Small intestine (tissue), 7 donors: ENCODE data around the gene SUN5. TPM values are rescaled to one million over a fixed set of nuclear protein-coding genes. Genes with fewer than 3 reads are reported as not detected.

ENCODE experiments used
- DNase-seq, 2 donors: peaks; one replicate each; pipeline versions ENCODE4 v3.0.0 to v3.0.0-alpha.2; 2013
- FAIRE-seq: peaks from 2 replicates; lab custom pipeline; 2012; peaks lifted over from hg19 to GRCh38; lab: Jason Lieb, UNC
- H3K27ac ChIP-seq, 3 donors: one replicate each; pipeline ENCODE4 v1.5.1; 2013; ENCODE audit warnings: low read length in 2 of 3, mild to moderate bottlenecking in 2 of 3, control low read depth in 1 of 3, inconsistent platforms in 1 of 3, low read depth in 1 of 3, moderate library complexity in 1 of 3
- H3K27me3 ChIP-seq, 3 donors: one replicate each; pipeline ENCODE4 v1.6.1; 2013; ENCODE audit warnings: low read length in 3 of 3, inconsistent platforms in 1 of 3; ENCODE audit not compliant: control insufficient read depth in 3 of 3, insufficient read depth in 3 of 3
- H3K36me3 ChIP-seq, 3 donors: one replicate each; pipeline ENCODE4 v1.6.1; 2013; ENCODE audit warnings: low read length in 3 of 3, inconsistent platforms in 1 of 3, low read depth in 1 of 3, mild to moderate bottlenecking in 1 of 3, moderate library complexity in 1 of 3; ENCODE audit not compliant: control insufficient read depth in 3 of 3, insufficient read depth in 2 of 3
- H3K4me1 ChIP-seq, 3 donors: one replicate each; pipeline ENCODE4 v1.6.1; 2013; ENCODE audit warnings: low read length in 2 of 3, inconsistent platforms in 1 of 3, low read depth in 1 of 3, mild to moderate bottlenecking in 1 of 3, moderate library complexity in 1 of 3; ENCODE audit not compliant: control insufficient read depth in 3 of 3, insufficient read depth in 2 of 3
- H3K4me3 ChIP-seq, 3 donors: one replicate each; pipeline ENCODE4 v1.5.1; 2013; ENCODE audit warnings: low read length in 3 of 3, control low read depth in 1 of 3, inconsistent platforms in 1 of 3, low read depth in 1 of 3, mild to moderate bottlenecking in 1 of 3, moderate library complexity in 1 of 3
- H3K9me3 ChIP-seq, 2 donors: one replicate each; pipeline ENCODE4 v1.6.1; 2013; ENCODE audit warnings: low read depth in 1 of 2, low read length in 1 of 2; ENCODE audit not compliant: control insufficient read depth in 2 of 2, insufficient read depth in 1 of 2
- WGBS, 3 donors: extraction: QIAGEN DNeasy Blood & Tissue Kit; methylation state at CpG; one replicate each; pipeline ENCODE4 v1.1.7; 2013; 5-methylcytosine and 5-hydroxymethylcytosine counted together
- polyA plus RNA-seq, 4 donors: library from polyadenylated mRNA; stranded (reverse) in 3 of 4; unstranded in 1 of 4; fragments of 200-250 nt in 3 of 4; fragments of 120-200 nt in 1 of 4; gene quantifications; one replicate each; pipeline versions ENCODE4 v1.2.1 to v1.2.3, GENCODE V29; 2013
- donor health status: healthy with polysubstance abuse.
- donor health status: control.
- donor health status: control.
- donor health status: Bipolar disorder and iron deficiency.
- donor health status: healthy.

SUN5 gene
- polyA plus RNA-seq, 4 donors, result not detected

DNA sequence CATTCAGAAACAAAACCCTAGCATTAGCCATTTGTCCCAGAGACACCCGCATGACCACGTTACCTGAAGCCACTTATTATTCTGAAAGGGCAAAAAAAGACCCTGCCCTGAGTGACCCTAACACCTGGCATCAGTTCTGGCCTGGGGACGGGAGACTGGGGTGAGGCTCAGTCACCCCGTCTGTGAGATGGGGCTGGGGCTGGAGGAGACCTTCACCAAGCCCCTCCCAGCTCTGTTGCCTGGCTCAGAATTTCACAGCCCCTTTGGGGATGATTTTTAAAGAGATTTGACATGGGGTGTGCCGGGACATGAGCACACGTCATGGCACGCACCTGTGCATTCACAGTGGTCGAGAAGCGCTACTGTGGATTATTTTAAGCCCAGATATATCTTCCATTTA lies 25.8 kb upstream of the SUN5 start:
- 68 to 84% (median 83%) methylated on average over 9 of the region's 9 CpGs for WGBS, 3 donors
- FAIRE-seq (no peak), DNase-seq (no peak)
- Histone ChIP-seq H3K4me1 (no peaks in the 10 kb centered on the region), H3K27me3 (no peaks in the 10 kb centered on the region), H3K9me3 (no peaks in the 10 kb centered on the region), H3K27ac (no peak overlapping the region), H3K36me3 (no peaks in the 10 kb centered on the region), H3K4me3 (no peak overlapping the region)

DNA sequence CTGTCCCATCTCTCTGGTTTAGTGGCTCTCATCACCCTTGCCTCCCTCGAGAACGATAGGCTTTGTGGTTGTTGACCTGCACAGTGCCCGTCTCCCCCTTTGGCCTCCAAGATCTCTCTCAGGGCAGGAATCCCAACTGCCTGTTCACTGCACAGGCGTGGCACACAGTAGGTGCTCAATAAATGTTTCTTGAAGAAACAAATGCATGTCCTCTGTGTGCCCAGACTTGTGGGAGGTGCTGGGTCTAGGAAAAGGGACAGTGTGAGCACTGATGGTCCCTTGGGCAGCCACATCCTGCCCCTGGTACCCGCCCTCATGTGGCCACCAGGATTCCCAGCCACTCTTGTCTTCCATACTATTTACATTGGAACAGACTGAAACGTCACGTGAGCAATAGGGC lies 24.6 kb upstream of the SUN5 start:
- DNase-seq, result no peak
- no peaks in the 10 kb centered on the region for H3K27me3 ChIP-seq
- H3K4me1 ChIP-seq, result no peaks in the 10 kb centered on the region
- no peak overlapping the region for H3K4me3 ChIP-seq
- no peaks in the 10 kb centered on the region for H3K9me3 ChIP-seq
- no peak overlapping the region for H3K27ac ChIP-seq
- no peaks in the 10 kb centered on the region for H3K36me3 ChIP-seq
- no peak for FAIRE-seq
- WGBS, 3 donors, result 57 to 73% (median 60%) methylated on average over 7 of the region's 7 CpGs

DNA sequence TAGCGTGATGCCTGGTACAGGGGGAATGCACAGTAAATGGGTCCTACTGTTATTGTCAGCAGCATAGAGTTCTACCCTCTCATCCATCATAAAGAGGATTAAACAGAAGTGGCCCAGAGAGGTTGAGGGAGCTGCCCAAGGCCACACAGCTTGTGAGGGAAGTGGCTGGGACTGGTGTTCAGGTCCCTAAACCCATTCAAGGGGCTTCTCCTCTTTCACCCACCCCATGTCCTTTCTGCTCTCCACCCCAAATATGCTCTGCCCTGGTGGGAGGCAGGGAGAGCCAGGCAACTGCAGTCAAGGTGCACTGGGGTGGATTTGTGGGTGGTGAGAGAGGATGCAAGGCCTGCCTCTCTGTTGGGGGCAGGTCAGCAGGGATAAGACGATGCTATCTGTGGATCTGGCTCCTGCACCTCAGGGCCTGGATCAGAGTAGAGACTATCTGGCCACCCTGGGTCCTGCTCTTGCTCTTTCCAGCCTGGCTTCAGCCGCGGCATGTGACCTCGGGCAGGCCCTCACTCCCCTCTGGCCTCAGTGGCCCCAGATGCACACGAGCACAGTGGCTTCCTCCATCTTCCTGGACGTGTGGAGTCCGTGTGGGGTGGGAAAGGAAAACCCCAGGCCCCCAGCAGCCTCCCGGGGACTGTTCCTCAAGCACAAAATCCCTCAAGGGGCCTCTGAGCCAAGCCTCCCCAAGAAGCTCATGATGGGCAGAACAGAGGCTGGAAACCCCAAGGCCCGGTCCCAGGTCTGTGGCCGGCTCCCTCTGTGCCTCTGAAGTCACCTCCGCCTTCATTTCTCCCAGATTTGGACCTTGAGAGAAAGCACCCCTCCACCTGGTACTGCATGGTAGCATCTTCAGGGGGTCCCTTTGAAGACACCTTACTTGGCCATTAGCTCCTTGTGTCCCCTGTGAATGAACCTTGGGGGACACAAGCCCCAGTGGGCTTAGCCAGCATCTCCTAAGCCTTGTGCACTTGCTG lies 23.8 kb upstream of the SUN5 start:
- Histone ChIP-seq H3K36me3 (no peaks in the 10 kb centered on the region), H3K27ac (no peak overlapping the region), H3K4me1 (no peaks in the 10 kb centered on the region), H3K27me3 (no peaks in the 10 kb centered on the region), H3K9me3 (no peaks in the 10 kb centered on the region), H3K4me3 (no peak overlapping the region)
- DNase-seq (no peak), FAIRE-seq (no peak)
- 58 to 82% (median 81%) methylated on average over 12 of the region's 12 CpGs for WGBS, 3 donors

DNA sequence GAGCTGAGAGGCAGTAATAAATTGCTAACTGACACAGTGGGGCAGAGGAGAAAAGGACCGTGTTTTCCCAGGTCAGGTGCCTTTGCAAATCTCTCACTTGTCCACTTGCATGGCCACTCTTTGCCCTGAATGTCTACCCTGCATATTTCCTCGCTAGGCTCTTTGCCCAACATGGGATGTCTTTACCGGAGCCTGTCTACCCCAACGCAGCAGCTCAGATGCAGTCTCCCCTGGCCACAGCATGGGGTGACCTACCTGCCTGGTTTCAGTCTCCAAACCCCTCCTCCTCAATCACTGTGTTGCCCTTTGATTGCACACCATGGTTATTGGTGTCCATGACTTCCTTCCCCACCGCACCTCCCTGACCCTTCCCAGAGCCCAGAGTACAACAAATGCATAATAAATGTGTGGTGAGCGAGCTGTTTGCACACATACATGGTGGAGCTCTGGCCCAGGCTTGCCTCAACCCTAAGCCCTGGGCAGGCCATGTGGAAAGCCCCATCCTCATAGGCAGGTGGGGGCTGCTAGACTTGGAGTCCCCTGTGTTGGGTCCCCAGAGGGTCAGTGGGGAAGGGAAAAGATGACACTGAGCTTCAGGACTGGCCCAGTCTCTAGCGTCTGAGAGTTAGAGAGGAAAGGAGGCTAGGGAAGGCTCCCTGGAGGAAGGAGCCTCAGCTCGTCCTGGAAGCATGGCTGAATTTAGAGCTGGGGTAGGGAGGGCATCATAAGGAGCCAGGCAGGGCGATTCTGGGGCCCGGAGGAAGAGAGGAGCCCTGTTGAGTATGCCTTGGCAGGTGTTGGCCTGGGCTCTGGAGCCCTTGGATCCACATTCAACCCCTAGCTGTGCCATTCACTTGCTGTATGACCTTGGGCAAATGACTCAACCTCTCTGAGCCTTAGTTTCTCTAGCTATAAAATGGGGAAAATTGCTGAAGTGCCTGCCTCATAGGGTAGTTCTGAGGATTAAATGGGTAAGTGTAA lies 22.8 kb upstream of the SUN5 start:
- no peak overlapping the region for H3K4me3 ChIP-seq
- no peaks in the 10 kb centered on the region for H3K9me3 ChIP-seq
- no peaks in the 10 kb centered on the region for H3K27me3 ChIP-seq
- FAIRE-seq, result no peak
- no peaks in the 10 kb centered on the region for H3K36me3 ChIP-seq
- H3K4me1 ChIP-seq, result no peaks in the 10 kb centered on the region
- DNase-seq, result no peak
- WGBS, 3 donors, result 70 to 79% (median 75%) methylated on average over 10 of the region's 10 CpGs
- H3K27ac ChIP-seq, result no peak overlapping the region

DNA sequence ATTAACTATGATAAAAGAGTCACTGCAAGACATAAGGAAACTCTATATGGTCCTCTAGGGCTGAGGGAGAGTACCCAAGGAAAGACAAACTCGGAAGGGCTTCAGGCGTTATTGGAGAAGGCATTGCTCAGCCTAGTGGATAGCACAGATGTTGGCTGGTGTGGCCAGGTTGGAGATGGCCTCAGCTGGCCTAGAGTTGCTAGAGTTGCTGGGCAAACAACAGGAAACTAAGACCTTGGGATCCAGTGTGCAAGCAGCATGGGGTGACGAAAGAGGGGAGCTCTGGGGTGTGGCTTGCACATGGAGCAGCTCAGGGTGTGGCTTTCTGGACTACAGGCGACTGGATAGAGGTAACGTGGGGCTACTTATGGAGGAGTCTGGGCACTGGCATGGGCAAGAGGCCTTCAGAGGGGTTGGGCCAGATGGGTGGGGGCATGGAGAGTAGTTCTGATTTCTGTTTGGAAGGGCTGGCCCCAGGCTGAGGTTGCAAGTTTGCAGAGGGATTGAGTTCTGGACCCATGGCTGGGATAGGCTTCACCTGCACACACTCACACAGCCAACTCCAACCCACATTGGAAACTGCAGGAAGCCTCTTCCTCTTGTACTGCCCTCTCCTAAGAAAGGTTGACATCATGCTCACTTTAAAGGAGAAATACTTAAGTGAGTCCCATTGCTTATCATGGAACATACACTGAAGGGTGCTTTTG lies 22.0 kb upstream of the SUN5 start:
- Histone ChIP-seq H3K27me3 (no peaks in the 10 kb centered on the region), H3K4me3 (no peak overlapping the region), H3K36me3 (no peaks in the 10 kb centered on the region), H3K9me3 (no peaks in the 10 kb centered on the region), H3K27ac (no peak overlapping the region), H3K4me1 (no peaks in the 10 kb centered on the region)
- DNase-seq (no peak), FAIRE-seq (no peak)
- WGBS, 3 donors, result 35 to 61% (median 60%) methylated on average over 5 of the region's 5 CpGs

DNA sequence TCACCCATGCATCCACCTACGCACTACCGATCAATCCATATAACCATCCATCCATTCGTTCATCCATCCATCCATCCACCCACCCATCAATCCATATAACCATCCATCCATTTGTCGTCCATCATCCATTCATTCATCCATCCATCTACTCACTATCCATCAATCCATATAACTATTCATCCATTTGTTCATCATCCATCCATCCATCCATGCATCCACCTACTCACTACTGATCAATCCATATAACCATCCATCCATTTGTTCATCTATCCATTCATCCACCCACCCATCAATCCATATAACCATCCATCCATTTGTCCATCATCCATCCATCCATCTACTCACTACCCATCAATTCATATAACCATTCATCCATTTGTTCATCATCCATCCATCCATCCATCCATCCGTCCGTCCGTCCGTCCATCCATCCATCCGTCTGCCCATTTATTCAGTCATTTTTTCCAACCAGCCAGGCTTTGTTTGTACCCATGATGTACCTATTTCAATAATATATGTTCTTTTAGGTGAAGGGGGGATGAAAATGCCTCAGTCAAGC lies 21.2 kb upstream of the SUN5 start:
- H3K4me3 ChIP-seq, result no peak overlapping the region
- no peaks in the 10 kb centered on the region for H3K4me1 ChIP-seq
- H3K36me3 ChIP-seq, result no peaks in the 10 kb centered on the region
- DNase-seq (no peak), FAIRE-seq (no peak)
- H3K9me3 ChIP-seq, result no peaks in the 10 kb centered on the region
- no peak overlapping the region for H3K27ac ChIP-seq
- 55 to 87% (median 57%) methylated on average over 9 of the region's 9 CpGs for WGBS, 3 donors
- H3K27me3 ChIP-seq, result no peaks in the 10 kb centered on the region

DNA sequence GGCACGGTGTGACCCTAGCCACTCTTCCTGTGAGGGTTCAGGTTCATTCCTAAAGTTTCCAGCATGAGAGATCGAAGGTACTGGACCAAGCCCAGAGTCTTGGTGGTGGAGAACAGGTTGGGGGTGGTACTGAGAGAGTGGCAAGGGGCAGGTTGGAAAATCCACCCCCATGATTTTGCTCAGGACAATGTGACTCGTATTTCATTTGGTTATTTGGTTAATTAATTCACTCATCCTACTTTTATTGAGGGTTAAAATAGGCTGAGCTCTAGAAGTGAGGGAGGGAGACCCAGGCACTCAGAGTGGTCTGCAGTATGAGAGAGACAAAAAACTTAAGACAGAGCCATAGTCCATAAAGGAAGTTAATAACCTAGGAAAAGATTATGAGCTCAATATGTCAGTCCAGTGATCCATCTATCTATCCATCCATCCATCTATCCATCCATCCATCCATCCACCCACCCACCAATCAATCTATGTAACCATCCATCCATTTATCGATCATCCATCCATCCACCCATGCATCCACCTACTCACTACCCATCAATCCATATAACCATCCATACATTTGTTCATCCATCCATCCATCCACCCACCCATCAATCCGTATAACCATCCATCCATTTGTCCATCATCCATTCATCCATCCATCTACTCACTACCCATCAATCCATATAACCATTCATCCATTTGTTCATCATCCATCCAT lies 20.5 kb upstream of the SUN5 start:
- DNase-seq, result no peak
- H3K36me3 ChIP-seq, result no peaks in the 10 kb centered on the region
- FAIRE-seq, result no peak
- H3K4me1 ChIP-seq, result no peaks in the 10 kb centered on the region
- no peaks in the 10 kb centered on the region for H3K27me3 ChIP-seq
- 57 to 68% (median 65%) methylated on average over 5 of the region's 5 CpGs for WGBS, 3 donors
- no peak overlapping the region for H3K27ac ChIP-seq
- no peaks in the 10 kb centered on the region for H3K9me3 ChIP-seq
- no peak overlapping the region for H3K4me3 ChIP-seq
